GM23248 (cell line): ENCODE data around the gene GSTP1.

Experiments used
- EZH2 ChIP-seq: fragments of 200-600 bp; sonication (generic); IDR thresholded peaks from 2 replicates; pipeline ENCODE4 v1.6.1; 2018; ENCODE audit warnings: antibody characterized with exemption, mild to moderate bottlenecking; ENCODE audit not compliant: insufficient read depth, poor library complexity, severe bottlenecking
- EZH2phosphoT487 ChIP-seq: fragments of 200-600 bp; sonication (generic); IDR thresholded peaks from 2 replicates; pipeline ENCODE4 v1.6.1; 2018; ENCODE audit warnings: antibody characterized with exemption, moderate library complexity, mild to moderate bottlenecking, low read depth; ENCODE audit not compliant: insufficient read depth

- no peak for TF ChIP-seq EZH2
- TF ChIP-seq EZH2phosphoT487, result no peak
Measured at GRCh38 chr11:67543585-67543984, 40.0 kb upstream of the GSTP1 start.
